Panc1 (cell line): ENCODE data around the gene BTBD9. TPM values are rescaled to one million over a fixed set of nuclear protein-coding genes. Genes with fewer than 3 reads are reported as not detected.

Experiments
- ATAC-seq: fragments of 200-7000 bp; cut with Tn5 transposase; 2 replicates; pipeline ENCODE4 v1.9.1; 2020; ENCODE audit warnings: mild to moderate bottlenecking, moderate library complexity
- BruUV-seq: library from RNA; stranded (reverse); fragments of 400-500 nt; replicated peaks from 2 replicates; lab custom pipeline; 2021; lab: Mats Ljungman, UMichigan
- CTCF ChIA-PET: fragments of 300-600 bp; sonication (Branson Sonifier 250); formaldehyde crosslinking; loops from one replicate; lab custom pipeline; 2022; ENCODE audit warnings: antibody characterized with exemption; lab: Charles Lee
- POLR2A ChIA-PET: fragments of 300-600 bp; sonication (Branson Sonifier 250); formaldehyde crosslinking; loops from one replicate; lab custom pipeline; 2022; ENCODE audit warnings: antibody characterized with exemption; lab: Charles Lee
- DNase-seq: peaks from one replicate; pipeline ENCODE4 v3.0.0-alpha.2; 2010; ENCODE audit warnings: low read depth, low spot score
- H3K27ac ChIP-seq: 2 replicates; pipeline ENCODE4 v1.5.1; 2011; ENCODE audit warnings: mild to moderate bottlenecking, low read length, inconsistent platforms
- H3K27me3 ChIP-seq: fragments of 200-500 bp; sonication (Bioruptor generic); 2 replicates; pipeline ENCODE4 v1.6.0; 2014; ENCODE audit warnings: low read length, inconsistent platforms; ENCODE audit not compliant: control insufficient read depth, insufficient read depth
- H3K36me3 ChIP-seq: fragments of 200-500 bp; sonication (Bioruptor generic); 2 replicates; pipeline ENCODE4 v1.5.1; 2014; ENCODE audit warnings: inconsistent platforms, mild to moderate bottlenecking, low read length, moderate library complexity; ENCODE audit not compliant: control insufficient read depth, insufficient read depth
- H3K4me1 ChIP-seq: 2 replicates; pipeline ENCODE4 v1.5.1; 2011; ENCODE audit warnings: inconsistent platforms, mild to moderate bottlenecking, low read length, moderate library complexity; ENCODE audit not compliant: control insufficient read depth, insufficient read depth
- H3K4me3 ChIP-seq, 2 experiments: 2 replicates each; pipeline ENCODE4 v1.5.1; 2011 to 2012; ENCODE audit warnings: low read depth in 2 of 2, low read length in 2 of 2, mild to moderate bottlenecking in 2 of 2, inconsistent platforms in 1 of 2, moderate library complexity in 1 of 2
- H3K9me3 ChIP-seq: fragments of 200-500 bp; sonication (Bioruptor generic); 2 replicates; pipeline ENCODE4 v1.5.1; 2014; ENCODE audit warnings: low read depth, mild to moderate bottlenecking, inconsistent platforms, low read length, moderate library complexity; ENCODE audit not compliant: control insufficient read depth, insufficient read depth
- POLR2AphosphoS5 ChIP-seq: IDR thresholded peaks from 2 replicates; pipeline ENCODE4 v1.6.1; 2012; ENCODE audit warnings: mild to moderate bottlenecking, low read depth, low read length, moderate library complexity
- SIN3A ChIP-seq: IDR thresholded peaks from 2 replicates; pipeline ENCODE4 v1.6.1; 2012; ENCODE audit warnings: low read depth, mild to moderate bottlenecking, low read length, moderate library complexity, borderline replicate concordance; ENCODE audit not compliant: insufficient read depth
- TCF7L2 ChIP-seq: IDR thresholded peaks from 2 replicates; pipeline ENCODE4 v1.6.1; 2011; ENCODE audit warnings: mild to moderate bottlenecking, low read depth, low read length, inconsistent platforms
- in situ Hi-C: cut with HindIII; loops from 2 replicates; pipeline ENCODE4 v1.10.0; 2016; ENCODE audit warnings: low sequenced_read_pairs, low pct_unique_long_range_greater_than_20kb
- intact Hi-C: fragments of 100-400 bp; cut with micrococcal nuclease; formaldehyde crosslinking; loops from one replicate; pipeline ENCODE4 v1.10.0; 2022; ENCODE audit not compliant: unreplicated experiment
- total RNA-seq: library from RNA; stranded (reverse); gene quantifications from one replicate; pipeline ENCODE4 v1.2.1, GENCODE V29; 2021; ENCODE audit not compliant: unreplicated experiment
- TF ChIP-seq, protein P1 (sequence below): fragments of 450-650 bp; IDR thresholded peaks from 2 replicates; pipeline ENCODE4 v1.5.1; 2017; ENCODE audit warnings: mild to moderate bottlenecking
- TF ChIP-seq, protein P2 (sequence below), 2 experiments: IDR thresholded peaks; 2 replicates each; pipeline ENCODE4 v1.6.1; 2011 to 2012; ENCODE audit warnings: low read depth in 2 of 2, control low read depth in 1 of 2, low read length in 1 of 2, mild to moderate bottlenecking in 1 of 2, moderate library complexity in 1 of 2; ENCODE audit not compliant: insufficient read depth in 1 of 2

Gene BTBD9
- total RNA-seq, 1 experiment from 2014 or later: 12.8 TPM

DNA sequence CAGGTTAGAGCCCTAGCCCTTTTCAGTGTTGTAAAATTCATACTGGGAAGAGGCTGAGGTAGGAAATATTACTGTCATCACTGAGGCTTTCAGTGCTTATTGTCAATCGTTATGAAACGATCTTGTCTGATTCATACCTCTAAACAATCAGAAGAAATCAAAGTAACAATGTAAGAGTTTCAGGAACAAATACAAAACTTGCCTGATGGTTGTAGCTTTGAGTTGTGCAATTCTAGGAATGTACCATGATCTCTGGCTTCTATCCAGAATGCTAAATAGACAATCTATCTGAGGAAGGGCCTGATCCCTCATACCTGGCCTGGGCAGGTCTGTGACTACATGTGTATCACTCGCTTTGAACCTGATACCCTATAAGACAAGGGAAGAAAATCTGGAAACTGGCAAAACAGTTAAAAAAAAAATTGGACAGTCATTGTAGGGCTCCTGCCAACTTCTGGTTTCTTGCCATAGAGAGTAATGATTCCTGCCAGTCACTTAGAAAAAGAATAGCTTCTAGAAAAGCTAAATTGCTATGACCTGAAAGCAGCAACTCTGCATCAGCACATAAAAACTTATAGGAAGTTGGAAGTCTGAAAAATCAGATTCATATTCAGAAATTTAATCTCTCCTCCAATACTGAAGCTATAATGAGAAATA, 234.7 kb downstream of the BTBD9 start:
- H3K4me1 ChIP-seq: no peaks in the 10 kb centered on the region; the same call in 1 of the 2 replicates
- no TSS peak for BruUV-seq
- DNase-seq (no peak), ATAC-seq (no peak)
- no peaks in the 10 kb centered on the region for H3K27me3 ChIP-seq
- intact Hi-C loops: no loop called here
- POLR2A ChIA-PET: interaction anchor here (0.6 kb wide), 1 partner anchor 233 kb away, joined by 3 read pairs; no protein-coding TSS in a partner anchor
- H3K9me3 ChIP-seq: no peaks in the 10 kb centered on the region
- CTCF ChIA-PET: no interaction called here
- no peaks in the 10 kb centered on the region for H3K36me3 ChIP-seq
- in situ Hi-C loops: no loop called here
- H3K4me3 ChIP-seq: no peak overlapping the region
- TF ChIP-seq, protein P1, sequence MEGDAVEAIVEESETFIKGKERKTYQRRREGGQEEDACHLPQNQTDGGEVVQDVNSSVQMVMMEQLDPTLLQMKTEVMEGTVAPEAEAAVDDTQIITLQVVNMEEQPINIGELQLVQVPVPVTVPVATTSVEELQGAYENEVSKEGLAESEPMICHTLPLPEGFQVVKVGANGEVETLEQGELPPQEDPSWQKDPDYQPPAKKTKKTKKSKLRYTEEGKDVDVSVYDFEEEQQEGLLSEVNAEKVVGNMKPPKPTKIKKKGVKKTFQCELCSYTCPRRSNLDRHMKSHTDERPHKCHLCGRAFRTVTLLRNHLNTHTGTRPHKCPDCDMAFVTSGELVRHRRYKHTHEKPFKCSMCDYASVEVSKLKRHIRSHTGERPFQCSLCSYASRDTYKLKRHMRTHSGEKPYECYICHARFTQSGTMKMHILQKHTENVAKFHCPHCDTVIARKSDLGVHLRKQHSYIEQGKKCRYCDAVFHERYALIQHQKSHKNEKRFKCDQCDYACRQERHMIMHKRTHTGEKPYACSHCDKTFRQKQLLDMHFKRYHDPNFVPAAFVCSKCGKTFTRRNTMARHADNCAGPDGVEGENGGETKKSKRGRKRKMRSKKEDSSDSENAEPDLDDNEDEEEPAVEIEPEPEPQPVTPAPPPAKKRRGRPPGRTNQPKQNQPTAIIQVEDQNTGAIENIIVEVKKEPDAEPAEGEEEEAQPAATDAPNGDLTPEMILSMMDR: no peak
- TF ChIP-seq SIN3A (no peak), TCF7L2 (no peak), POLR2AphosphoS5 (no peak)
- TF ChIP-seq, protein P2, sequence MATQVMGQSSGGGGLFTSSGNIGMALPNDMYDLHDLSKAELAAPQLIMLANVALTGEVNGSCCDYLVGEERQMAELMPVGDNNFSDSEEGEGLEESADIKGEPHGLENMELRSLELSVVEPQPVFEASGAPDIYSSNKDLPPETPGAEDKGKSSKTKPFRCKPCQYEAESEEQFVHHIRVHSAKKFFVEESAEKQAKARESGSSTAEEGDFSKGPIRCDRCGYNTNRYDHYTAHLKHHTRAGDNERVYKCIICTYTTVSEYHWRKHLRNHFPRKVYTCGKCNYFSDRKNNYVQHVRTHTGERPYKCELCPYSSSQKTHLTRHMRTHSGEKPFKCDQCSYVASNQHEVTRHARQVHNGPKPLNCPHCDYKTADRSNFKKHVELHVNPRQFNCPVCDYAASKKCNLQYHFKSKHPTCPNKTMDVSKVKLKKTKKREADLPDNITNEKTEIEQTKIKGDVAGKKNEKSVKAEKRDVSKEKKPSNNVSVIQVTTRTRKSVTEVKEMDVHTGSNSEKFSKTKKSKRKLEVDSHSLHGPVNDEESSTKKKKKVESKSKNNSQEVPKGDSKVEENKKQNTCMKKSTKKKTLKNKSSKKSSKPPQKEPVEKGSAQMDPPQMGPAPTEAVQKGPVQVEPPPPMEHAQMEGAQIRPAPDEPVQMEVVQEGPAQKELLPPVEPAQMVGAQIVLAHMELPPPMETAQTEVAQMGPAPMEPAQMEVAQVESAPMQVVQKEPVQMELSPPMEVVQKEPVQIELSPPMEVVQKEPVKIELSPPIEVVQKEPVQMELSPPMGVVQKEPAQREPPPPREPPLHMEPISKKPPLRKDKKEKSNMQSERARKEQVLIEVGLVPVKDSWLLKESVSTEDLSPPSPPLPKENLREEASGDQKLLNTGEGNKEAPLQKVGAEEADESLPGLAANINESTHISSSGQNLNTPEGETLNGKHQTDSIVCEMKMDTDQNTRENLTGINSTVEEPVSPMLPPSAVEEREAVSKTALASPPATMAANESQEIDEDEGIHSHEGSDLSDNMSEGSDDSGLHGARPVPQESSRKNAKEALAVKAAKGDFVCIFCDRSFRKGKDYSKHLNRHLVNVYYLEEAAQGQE (IDR thresholded peaks at IDR 0.05; ENCODE audit: insufficient read depth in 1 of 2, low read depth in 2 of 2, low read length in 1 of 2): no peak
- no peak overlapping the region for H3K27ac ChIP-seq

DNA sequence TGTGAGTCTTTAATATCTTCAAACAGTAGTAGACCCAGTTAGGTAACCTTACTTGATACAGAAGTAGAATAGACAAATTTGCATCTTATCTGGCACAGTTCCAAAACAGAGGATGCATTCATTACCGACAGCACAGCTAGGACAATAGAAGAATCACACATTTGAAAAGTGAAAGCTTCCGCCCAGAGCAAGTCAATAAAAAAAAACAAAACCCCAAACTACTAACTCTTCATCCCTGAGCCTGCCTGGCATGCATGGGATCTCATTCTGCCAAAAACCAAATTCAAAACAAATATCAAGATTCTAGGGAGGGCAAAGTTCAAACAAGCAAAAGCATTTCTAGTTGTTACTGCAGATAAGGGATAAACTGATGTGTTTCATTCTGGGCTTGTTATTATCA, 235.4 kb downstream of the BTBD9 start:
- ATAC-seq (no peak), DNase-seq (no peak)
- intact Hi-C loops (no loop called here), in situ Hi-C loops (no loop called here)
- POLR2A ChIA-PET: no interaction called here
- no peaks in the 10 kb centered on the region for H3K9me3 ChIP-seq
- no peaks in the 10 kb centered on the region for H3K36me3 ChIP-seq
- no peak overlapping the region for H3K4me3 ChIP-seq
- H3K27me3 ChIP-seq: no peaks in the 10 kb centered on the region
- TF ChIP-seq SIN3A (no peak), TCF7L2 (no peak), POLR2AphosphoS5 (no peak)
- TF ChIP-seq, protein P1: no peak
- TF ChIP-seq, protein P2 (IDR thresholded peaks at IDR 0.05; ENCODE audit: insufficient read depth in 1 of 2, low read depth in 2 of 2, low read length in 1 of 2): no peak
- no peaks in the 10 kb centered on the region; the same call in 1 of the 2 replicates for H3K4me1 ChIP-seq
- CTCF ChIA-PET: no interaction called here
- H3K27ac ChIP-seq: no peak overlapping the region
- BruUV-seq: no TSS peak
